Measurements from ENCODE around the gene TMEM182. TPM values are rescaled to one million over a fixed set of nuclear protein-coding genes. Genes with fewer than 3 reads are reported as not detected.

The TMEM182 gene
- total and polyA plus RNA-seq, 7 experiments from 2014 or later: 3.4 to 9.0 (median 5.4) TPM

DNA sequence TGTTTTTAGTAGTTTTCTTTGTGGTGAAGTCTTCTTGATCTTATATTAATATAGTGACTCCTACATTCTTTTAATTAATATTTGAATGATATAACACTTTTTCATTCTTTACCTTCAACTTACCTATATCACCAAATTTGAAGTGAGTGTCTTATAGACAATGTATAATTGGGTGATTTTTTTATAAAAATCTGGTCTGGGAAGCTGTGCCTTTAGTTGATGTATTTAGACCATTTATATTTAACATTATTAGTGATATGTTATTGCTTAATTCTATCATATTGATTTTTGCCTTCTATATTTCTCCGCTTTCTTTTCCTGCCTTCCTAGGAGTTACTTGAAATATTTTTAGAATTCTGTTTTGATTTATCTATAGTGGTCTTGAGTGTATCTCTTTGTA is 16.4 kb downstream of the TMEM182 start:
- intact Hi-C loops (cut with micrococcal nuclease): no loop called here
- H3K27ac ChIP-seq (ENCODE audit: low read depth, low read length): no peak overlapping the region
- no peaks in the 10 kb centered on the region for H3K9me3 ChIP-seq (ENCODE audit: control insufficient read depth in 2 of 3, low read length in 3 of 3)
- H3K36me3 Mint-ChIP-seq: peaks cover 0 to 45% (median 23%) of the 10 kb centered on the region in 5 donors
- no peaks in the 10 kb centered on the region for H3K4me1 ChIP-seq (ENCODE audit: control insufficient read depth in 2 of 2, insufficient read depth in 2 of 2, low read length in 2 of 2)
- no peak overlapping the region for H3K27ac Mint-ChIP-seq
- no peak overlapping the region for H3K4me3 ChIP-seq (ENCODE audit: low read length)
- ATAC-seq (no peak), DNase-seq (no peak)
- no peaks in the 10 kb centered on the region for H3K4me1 Mint-ChIP-seq
- no peaks in the 10 kb centered on the region for H3K27me3 Mint-ChIP-seq
- H3K36me3 ChIP-seq (ENCODE audit: control insufficient read depth in 2 of 3, insufficient read depth in 3 of 3, low read length in 3 of 3): no peaks in the 10 kb centered on the region
- POLR2A ChIA-PET: no interaction called here
- no peaks in the 10 kb centered on the region for H3K27me3 ChIP-seq (ENCODE audit: control insufficient read depth in 2 of 2, insufficient read depth in 2 of 2, low read length in 2 of 2)
- no peak overlapping the region for H3K4me3 Mint-ChIP-seq
- CTCF ChIA-PET: no interaction called here
- no peaks in the 10 kb centered on the region for H3K9me3 Mint-ChIP-seq

GRCh38 chr2:102780467-102780866 is 18.6 kb downstream of the TMEM182 start:
- Mint-ChIP-seq H3K9me3 (no peaks in the 10 kb centered on the region), H3K27me3 (no peaks in the 10 kb centered on the region), H3K4me1 (no peaks in the 10 kb centered on the region), H3K36me3 (peaks cover 2 to 47% (median 32%) of the 10 kb centered on the region in 5 donors), H3K4me3 (no peak overlapping the region), H3K27ac (no peak overlapping the region)
- Histone ChIP-seq H3K27ac (ENCODE audit: low read depth, low read length) (no peak overlapping the region), H3K4me1 (ENCODE audit: control insufficient read depth in 2 of 2, insufficient read depth in 2 of 2, low read length in 2 of 2) (no peaks in the 10 kb centered on the region), H3K27me3 (ENCODE audit: control insufficient read depth in 2 of 2, insufficient read depth in 2 of 2, low read length in 2 of 2) (no peaks in the 10 kb centered on the region), H3K36me3 (ENCODE audit: control insufficient read depth in 2 of 3, insufficient read depth in 3 of 3, low read length in 3 of 3) (no peaks in the 10 kb centered on the region), H3K9me3 (ENCODE audit: control insufficient read depth in 2 of 3, low read length in 3 of 3) (no peaks in the 10 kb centered on the region), H3K4me3 (ENCODE audit: low read length) (no peak overlapping the region)
- intact Hi-C loops (cut with micrococcal nuclease): no loop called here
- no peak for ATAC-seq
- ChIA-PET POLR2A (no interaction called here), CTCF (no interaction called here)
- no peak for DNase-seq

DNA sequence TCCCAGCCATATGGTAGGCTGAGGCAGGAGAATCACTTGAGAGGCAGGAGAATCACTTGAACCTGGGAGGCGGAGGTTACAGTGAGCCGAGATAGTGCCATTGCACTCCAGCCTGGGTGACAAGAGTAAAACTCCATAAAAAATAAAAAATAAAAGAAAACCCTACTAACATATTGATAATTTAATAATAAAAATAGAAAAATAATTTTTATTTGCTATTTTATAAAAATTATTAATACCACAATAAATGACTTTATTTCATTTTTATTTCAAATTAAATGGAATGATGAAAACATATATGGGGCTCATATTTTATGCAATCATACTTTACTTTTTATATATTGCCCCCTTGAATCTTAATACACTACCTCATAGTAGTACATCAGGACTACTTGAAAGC is 20.4 kb downstream of the TMEM182 start:
- POLR2A ChIA-PET: no interaction called here
- H3K4me3 Mint-ChIP-seq: no peak overlapping the region
- H3K4me1 Mint-ChIP-seq: no peaks in the 10 kb centered on the region
- Histone ChIP-seq H3K9me3 (ENCODE audit: control insufficient read depth in 2 of 3, low read length in 3 of 3) (no peaks in the 10 kb centered on the region), H3K36me3 (ENCODE audit: control insufficient read depth in 2 of 3, insufficient read depth in 3 of 3, low read length in 3 of 3) (no peaks in the 10 kb centered on the region), H3K27me3 (ENCODE audit: control insufficient read depth in 2 of 2, insufficient read depth in 2 of 2, low read length in 2 of 2) (no peaks in the 10 kb centered on the region), H3K4me3 (ENCODE audit: low read length) (no peak overlapping the region), H3K27ac (ENCODE audit: low read depth, low read length) (no peak overlapping the region), H3K4me1 (ENCODE audit: control insufficient read depth in 2 of 2, insufficient read depth in 2 of 2, low read length in 2 of 2) (no peaks in the 10 kb centered on the region)
- CTCF ChIA-PET: no interaction called here
- H3K27ac Mint-ChIP-seq: no peak overlapping the region
- intact Hi-C loops (cut with micrococcal nuclease): no loop called here
- peaks cover 0 to 54% (median 40%) of the 10 kb centered on the region in 5 donors for H3K36me3 Mint-ChIP-seq
- H3K27me3 Mint-ChIP-seq: no peaks in the 10 kb centered on the region
- DNase-seq: no peak
- no peaks in the 10 kb centered on the region for H3K9me3 Mint-ChIP-seq
- ATAC-seq: no peak

DNA sequence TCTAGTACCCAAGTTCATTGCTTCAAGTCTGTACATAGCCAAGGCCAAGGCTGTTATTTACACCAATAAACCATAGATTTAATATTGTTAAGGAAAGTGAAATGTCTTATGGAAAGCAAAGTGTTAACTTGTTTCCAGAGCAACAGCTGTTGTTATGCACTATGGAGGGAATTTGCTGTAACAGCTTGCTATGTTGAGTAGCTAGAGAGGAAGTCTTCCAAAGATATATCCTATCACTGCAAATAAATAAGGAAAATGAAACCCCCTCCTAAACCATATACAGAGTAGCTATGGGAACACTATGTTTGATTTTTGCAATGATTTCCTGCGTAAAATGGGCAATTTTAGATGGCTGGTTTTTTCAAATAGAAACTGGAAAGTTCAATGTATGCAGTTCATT is 21.1 kb downstream of the TMEM182 start:
- intact Hi-C loops (cut with micrococcal nuclease): no loop called here
- Histone ChIP-seq H3K4me3 (ENCODE audit: low read length) (no peak overlapping the region), H3K27me3 (ENCODE audit: control insufficient read depth in 2 of 2, insufficient read depth in 2 of 2, low read length in 2 of 2) (no peaks in the 10 kb centered on the region), H3K36me3 (ENCODE audit: control insufficient read depth in 2 of 3, insufficient read depth in 3 of 3, low read length in 3 of 3) (no peaks in the 10 kb centered on the region), H3K9me3 (ENCODE audit: control insufficient read depth in 2 of 3, low read length in 3 of 3) (no peaks in the 10 kb centered on the region), H3K27ac (ENCODE audit: low read depth, low read length) (no peak overlapping the region), H3K4me1 (ENCODE audit: control insufficient read depth in 2 of 2, insufficient read depth in 2 of 2, low read length in 2 of 2) (no peaks in the 10 kb centered on the region)
- POLR2A ChIA-PET: no interaction called here
- CTCF ChIA-PET: no interaction called here
- no peaks in the 10 kb centered on the region for H3K4me1 Mint-ChIP-seq
- H3K27me3 Mint-ChIP-seq: no peaks in the 10 kb centered on the region
- no peaks in the 10 kb centered on the region for H3K9me3 Mint-ChIP-seq
- DNase-seq (no peak), ATAC-seq (no peak)
- H3K36me3 Mint-ChIP-seq: peaks cover 0 to 55% (median 41%) of the 10 kb centered on the region in 5 donors
- no peak overlapping the region for H3K4me3 Mint-ChIP-seq
- no peak overlapping the region for H3K27ac Mint-ChIP-seq

GRCh38 chr2:102783506-102784183 is 21.8 kb downstream of the TMEM182 start:
- peaks cover 0 to 53% (median 41%) of the 10 kb centered on the region in 5 donors for H3K36me3 Mint-ChIP-seq
- no peaks in the 10 kb centered on the region for H3K4me1 ChIP-seq (ENCODE audit: control insufficient read depth in 2 of 2, insufficient read depth in 2 of 2, low read length in 2 of 2)
- H3K27ac Mint-ChIP-seq: no peak overlapping the region
- H3K4me3 ChIP-seq (ENCODE audit: low read length): no peak overlapping the region
- H3K36me3 ChIP-seq (ENCODE audit: control insufficient read depth in 2 of 3, insufficient read depth in 3 of 3, low read length in 3 of 3): no peaks in the 10 kb centered on the region
- POLR2A ChIA-PET: no interaction called here
- H3K9me3 Mint-ChIP-seq: no peaks in the 10 kb centered on the region
- H3K27me3 Mint-ChIP-seq: no peaks in the 10 kb centered on the region
- H3K4me3 Mint-ChIP-seq: no peak overlapping the region
- no peaks in the 10 kb centered on the region for H3K9me3 ChIP-seq (ENCODE audit: control insufficient read depth in 2 of 3, low read length in 3 of 3)
- no peak for ATAC-seq
- no peaks in the 10 kb centered on the region for H3K27me3 ChIP-seq (ENCODE audit: control insufficient read depth in 2 of 2, insufficient read depth in 2 of 2, low read length in 2 of 2)
- DNase-seq: no peak
- intact Hi-C loops (cut with micrococcal nuclease): no loop called here
- CTCF ChIA-PET: no interaction called here
- no peaks in the 10 kb centered on the region for H3K4me1 Mint-ChIP-seq
- H3K27ac ChIP-seq (ENCODE audit: low read depth, low read length): no peak overlapping the region

GRCh38 chr2:102784940-102785339 is 23.1 kb downstream of the TMEM182 start:
- H3K36me3 ChIP-seq (ENCODE audit: control insufficient read depth in 2 of 3, insufficient read depth in 3 of 3, low read length in 3 of 3): no peaks in the 10 kb centered on the region
- no peak overlapping the region for H3K27ac ChIP-seq (ENCODE audit: low read depth, low read length)
- Mint-ChIP-seq H3K27ac (no peak overlapping the region), H3K27me3 (no peaks in the 10 kb centered on the region), H3K4me1 (no peaks in the 10 kb centered on the region), H3K36me3 (peaks cover 0 to 58% (median 35%) of the 10 kb centered on the region in 5 donors), H3K9me3 (no peaks in the 10 kb centered on the region), H3K4me3 (no peak overlapping the region)
- no peaks in the 10 kb centered on the region for H3K4me1 ChIP-seq (ENCODE audit: control insufficient read depth in 2 of 2, insufficient read depth in 2 of 2, low read length in 2 of 2)
- POLR2A ChIA-PET: no interaction called here
- CTCF ChIA-PET: interaction anchor here (0.7 kb wide), 1 partner anchor 55 kb away, joined by 4 read pairs; no protein-coding TSS in a partner anchor
- no peaks in the 10 kb centered on the region for H3K27me3 ChIP-seq (ENCODE audit: control insufficient read depth in 2 of 2, insufficient read depth in 2 of 2, low read length in 2 of 2)
- H3K4me3 ChIP-seq (ENCODE audit: low read length): no peak overlapping the region
- H3K9me3 ChIP-seq (ENCODE audit: control insufficient read depth in 2 of 3, low read length in 3 of 3): no peaks in the 10 kb centered on the region
- intact Hi-C loops (cut with micrococcal nuclease): no loop called here
- no peak for ATAC-seq
- DNase-seq: no peak

DNA sequence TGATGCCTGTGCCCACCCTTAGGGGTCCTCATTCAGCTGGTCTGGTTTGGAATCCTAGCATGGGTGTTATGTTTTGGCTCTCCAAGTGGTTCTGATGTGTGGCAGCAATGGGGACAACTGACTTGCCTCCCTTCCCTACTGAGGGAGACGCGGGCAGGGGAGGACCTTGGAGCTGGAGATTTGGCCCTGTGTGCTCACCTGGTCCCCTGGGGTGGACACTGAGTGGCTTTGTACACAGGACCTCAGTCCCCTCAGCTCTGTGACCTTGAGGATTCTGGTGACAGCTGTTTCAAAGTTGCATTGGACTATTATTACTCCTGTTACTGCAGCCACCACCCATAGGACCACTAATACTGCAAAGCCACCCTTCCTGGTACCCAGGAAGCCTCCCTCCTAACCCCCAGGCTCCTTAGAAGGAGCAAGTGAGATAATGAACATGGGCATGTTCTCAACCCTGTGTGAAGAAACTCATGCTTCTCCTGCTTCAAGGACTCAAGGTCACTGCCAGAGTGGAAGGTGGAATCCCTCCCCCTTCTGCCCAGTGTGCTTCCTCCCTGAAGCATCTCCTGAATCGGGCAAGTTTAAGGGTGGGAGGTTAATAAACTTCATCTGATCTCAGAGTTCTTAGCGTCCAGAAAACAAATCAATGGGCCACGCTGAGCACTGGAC is 26.5 kb downstream of the TMEM182 start:
- ChIA-PET POLR2A (no interaction called here), CTCF (no interaction called here)
- no peaks in the 10 kb centered on the region for H3K9me3 Mint-ChIP-seq
- DNase-seq (no peak), ATAC-seq (no peak)
- Histone ChIP-seq H3K27me3 (ENCODE audit: control insufficient read depth in 2 of 2, insufficient read depth in 2 of 2, low read length in 2 of 2) (no peaks in the 10 kb centered on the region), H3K4me1 (ENCODE audit: control insufficient read depth in 2 of 2, insufficient read depth in 2 of 2, low read length in 2 of 2) (no peaks in the 10 kb centered on the region), H3K27ac (ENCODE audit: low read depth, low read length) (no peak overlapping the region), H3K36me3 (ENCODE audit: control insufficient read depth in 2 of 3, insufficient read depth in 3 of 3, low read length in 3 of 3) (no peaks in the 10 kb centered on the region), H3K4me3 (ENCODE audit: low read length) (no peak overlapping the region), H3K9me3 (ENCODE audit: control insufficient read depth in 2 of 3, low read length in 3 of 3) (no peaks in the 10 kb centered on the region)
- intact Hi-C loops (cut with micrococcal nuclease): no loop called here
- peaks cover 0 to 5% (median 0%) of the 10 kb centered on the region in 7 donors for H3K4me1 Mint-ChIP-seq
- H3K36me3 Mint-ChIP-seq: peaks cover 0 to 42% (median 26%) of the 10 kb centered on the region in 5 donors
- H3K4me3 Mint-ChIP-seq: no peak overlapping the region
- no peak overlapping the region for H3K27ac Mint-ChIP-seq
- no peaks in the 10 kb centered on the region for H3K27me3 Mint-ChIP-seq

Data from naive thymus-derived CD4-positive, alpha-beta T cell (primary cell).